Muscle layer of duodenum (tissue), 2 donors: ENCODE measurements around the gene SMU1.
A peak's percentile ranks its signal among the peaks of the same experiment; 100 is the strongest.

Experiments used
- H3K27ac ChIP-seq: one replicate; pipeline ENCODE4 v1.7.0; 2013; ENCODE audit warnings: mild to moderate bottlenecking, low read length
- H3K27me3 ChIP-seq: one replicate; pipeline ENCODE4 v1.7.0; 2013; ENCODE audit warnings: low read depth, mild to moderate bottlenecking, control low read depth, low read length
- H3K36me3 ChIP-seq, 2 donors: one replicate each; pipeline ENCODE4 v1.7.0; 2013; ENCODE audit warnings: low read length in 2 of 2, control low read depth in 1 of 2, mild to moderate bottlenecking in 1 of 2; ENCODE audit not compliant: insufficient read depth in 2 of 2, control insufficient read depth in 1 of 2
- H3K4me1 ChIP-seq, 2 donors: one replicate each; pipeline ENCODE4 v1.7.0; 2013; ENCODE audit warnings: low read length in 2 of 2, mild to moderate bottlenecking in 2 of 2, control low read depth in 1 of 2, moderate library complexity in 1 of 2; ENCODE audit not compliant: insufficient read depth in 2 of 2, control insufficient read depth in 1 of 2
- H3K4me3 ChIP-seq, 2 donors: one replicate each; pipeline ENCODE4 v1.7.0; 2013; ENCODE audit warnings: low read length in 2 of 2, low read depth in 1 of 2, mild to moderate bottlenecking in 1 of 2
- H3K9me3 ChIP-seq, 2 donors: one replicate each; pipeline ENCODE4 v1.7.0; 2013; ENCODE audit warnings: low read length in 2 of 2, control low read depth in 1 of 2, mild to moderate bottlenecking in 1 of 2; ENCODE audit not compliant: control insufficient read depth in 1 of 2
- donor health status: healthy.

Gene SMU1

GRCh38 chr9:33076046-33077004 is at the start of gene SMU1:
SMU1 (minus strand) TSS chr9:33076674; CDS start chr9:33076608, 66 bp downstream.
- no peaks in the 10 kb centered on the region for H3K27me3 ChIP-seq
- peak within 1 kb of the TSS; percentile 97 for H3K27ac ChIP-seq
- peaks cover 12 to 27% of the 10 kb centered on the region in 2 donors for H3K36me3 ChIP-seq
- H3K4me1 ChIP-seq = peaks cover 5 to 20% of the 10 kb centered on the region in 2 donors
- H3K9me3 ChIP-seq = no peaks in the 10 kb centered on the region
- peak within 1 kb of the TSS; percentile 75 to 88 for H3K4me3 ChIP-seq

GRCh38 chr9:33125461-33125860 is 49.0 kb upstream of the SMU1 start:
- Histone ChIP-seq H3K9me3 (no peaks in the 10 kb centered on the region), H3K4me3 (no peak overlapping the region), H3K36me3 (peaks cover 4 to 15% of the 10 kb centered on the region in 2 donors), H3K27me3 (no peaks in the 10 kb centered on the region), H3K27ac (no peak overlapping the region), H3K4me1 (peaks cover 0 to 4% of the 10 kb centered on the region in 2 donors)

- H3K36me3 ChIP-seq = peaks cover under 1 to 15% of the 10 kb centered on the region in 2 donors
- no peaks in the 10 kb centered on the region for H3K27me3 ChIP-seq
- H3K4me1 ChIP-seq = peaks cover 0 to 4% of the 10 kb centered on the region in 2 donors
- H3K27ac ChIP-seq = no peak overlapping the region
- no peak overlapping the region for H3K4me3 ChIP-seq
- H3K9me3 ChIP-seq = no peaks in the 10 kb centered on the region
These were observed 48.4 kb upstream of the SMU1 start for GRCh38 chr9:33124751-33125381.

- Histone ChIP-seq H3K4me1 (peaks cover 0 to 4% of the 10 kb centered on the region in 2 donors), H3K9me3 (no peaks in the 10 kb centered on the region), H3K4me3 (no peak overlapping the region), H3K27me3 (no peaks in the 10 kb centered on the region), H3K36me3 (peaks cover 8 to 15% of the 10 kb centered on the region in 2 donors), H3K27ac (no peak overlapping the region)
These were observed 47.6 kb upstream of the SMU1 start for GRCh38 chr9:33124046-33124445.

- Histone ChIP-seq H3K27ac (no peak overlapping the region), H3K27me3 (no peaks in the 10 kb centered on the region), H3K9me3 (no peaks in the 10 kb centered on the region), H3K36me3 (peaks cover 8 to 12% of the 10 kb centered on the region in 2 donors), H3K4me3 (no peak overlapping the region), H3K4me1 (peaks cover 0 to 4% of the 10 kb centered on the region in 2 donors)
These were observed 47.0 kb upstream of the SMU1 start for GRCh38 chr9:33123407-33124031.

GRCh38 chr9:33120620-33121019 is 44.1 kb upstream of the SMU1 start:
- peaks cover 0 to 4% of the 10 kb centered on the region in 2 donors for H3K4me1 ChIP-seq
- H3K9me3 ChIP-seq = no peaks in the 10 kb centered on the region
- no peaks in the 10 kb centered on the region for H3K27me3 ChIP-seq
- peaks cover 10 to 16% of the 10 kb centered on the region in 2 donors for H3K36me3 ChIP-seq
- H3K27ac ChIP-seq = no peak overlapping the region
- no peak overlapping the region for H3K4me3 ChIP-seq

- no peaks in the 10 kb centered on the region for H3K9me3 ChIP-seq
- H3K27me3 ChIP-seq = no peaks in the 10 kb centered on the region
- H3K4me1 ChIP-seq = no peaks in the 10 kb centered on the region
- peaks cover 21 to 40% of the 10 kb centered on the region in 2 donors for H3K36me3 ChIP-seq
- H3K4me3 ChIP-seq = no peak overlapping the region
- H3K27ac ChIP-seq = peak overlapping the region; percentile 14
These were observed 41.3 kb upstream of the SMU1 start for GRCh38 chr9:33117796-33118195.

- no peaks in the 10 kb centered on the region for H3K4me1 ChIP-seq
- peaks cover 24 to 44% of the 10 kb centered on the region in 2 donors for H3K36me3 ChIP-seq
- peak overlapping the region; percentile 45 for H3K27ac ChIP-seq
- H3K9me3 ChIP-seq = no peaks in the 10 kb centered on the region
- no peak overlapping the region for H3K4me3 ChIP-seq
- H3K27me3 ChIP-seq = no peaks in the 10 kb centered on the region
These were observed 40.8 kb upstream of the SMU1 start for GRCh38 chr9:33117306-33117705.

- H3K4me3 ChIP-seq = no peak overlapping the region
- H3K27ac ChIP-seq = peak overlapping the region; percentile 45
- peaks cover 24 to 49% of the 10 kb centered on the region in 2 donors for H3K36me3 ChIP-seq
- H3K27me3 ChIP-seq = no peaks in the 10 kb centered on the region
- no peaks in the 10 kb centered on the region for H3K4me1 ChIP-seq
- no peaks in the 10 kb centered on the region for H3K9me3 ChIP-seq
These were observed 40.4 kb upstream of the SMU1 start for GRCh38 chr9:33116860-33117259.

- peaks cover 29 to 59% of the 10 kb centered on the region in 2 donors for H3K36me3 ChIP-seq
- no peaks in the 10 kb centered on the region for H3K4me1 ChIP-seq
- no peaks in the 10 kb centered on the region for H3K9me3 ChIP-seq
- no peak overlapping the region for H3K4me3 ChIP-seq
- H3K27me3 ChIP-seq = no peaks in the 10 kb centered on the region
- H3K27ac ChIP-seq = no peak overlapping the region
These were observed 38.3 kb upstream of the SMU1 start for GRCh38 chr9:33114746-33115145.
